Esophagus (tissue), 2 donors: ENCODE measurements around the gene PNMA6E. TPM values are rescaled to one million over a fixed set of nuclear protein-coding genes. Genes with fewer than 3 reads are reported as not detected.

Source experiments
- H3K27ac ChIP-seq, 2 donors: one replicate each; pipeline ENCODE4 v1.5.1; 2013; ENCODE audit warnings: low read depth in 2 of 2, mild to moderate bottlenecking in 2 of 2, inconsistent platforms in 1 of 2, low read length in 1 of 2, moderate library complexity in 1 of 2
- H3K27me3 ChIP-seq, 2 donors: one replicate each; pipeline ENCODE4 v1.6.1; 2013; ENCODE audit warnings: low read length in 2 of 2, control low read depth in 1 of 2, mild to moderate bottlenecking in 1 of 2; ENCODE audit not compliant: insufficient read depth in 2 of 2, control insufficient read depth in 1 of 2
- H3K36me3 ChIP-seq, 2 donors: one replicate each; pipeline ENCODE4 v1.6.1; 2013; ENCODE audit warnings: low read length in 1 of 2; ENCODE audit not compliant: control insufficient read depth in 2 of 2, insufficient read depth in 2 of 2
- H3K4me1 ChIP-seq, 2 donors: one replicate each; pipeline ENCODE4 v1.6.1; 2013; ENCODE audit warnings: low read length in 1 of 2; ENCODE audit not compliant: control insufficient read depth in 2 of 2, insufficient read depth in 2 of 2
- H3K4me3 ChIP-seq, 2 donors: one replicate each; pipeline ENCODE4 v1.5.1; 2013; ENCODE audit warnings: low read length in 2 of 2, mild to moderate bottlenecking in 2 of 2, low read depth in 1 of 2, moderate library complexity in 1 of 2
- H3K9me3 ChIP-seq, 2 donors: one replicate each; pipeline ENCODE4 v1.6.1; 2013; ENCODE audit warnings: mild to moderate bottlenecking in 2 of 2, low read depth in 1 of 2, low read length in 1 of 2, moderate library complexity in 1 of 2; ENCODE audit not compliant: control insufficient read depth in 2 of 2, insufficient read depth in 1 of 2
- WGBS, 2 donors: extraction: QIAGEN DNeasy Blood & Tissue Kit; methylation state at CpG; one replicate each; pipeline ENCODE4 v1.1.7; 2013; 5-methylcytosine and 5-hydroxymethylcytosine counted together
- polyA plus RNA-seq, 2 donors: library from polyadenylated mRNA; stranded (reverse); fragments of 200-250 nt; gene quantifications; one replicate each; pipeline ENCODE4 v1.2.3, GENCODE V29; 2013
- donor health status: healthy with polysubstance abuse.
- donor health status: Bipolar disorder and iron deficiency.

The PNMA6E gene
- polyA plus RNA-seq, 2 donors, result not detected

- Histone ChIP-seq H3K36me3 (no peaks in the 10 kb centered on the region), H3K4me1 (no peaks in the 10 kb centered on the region), H3K27me3 (peaks cover 0 to 7% of the 10 kb centered on the region in 2 donors), H3K9me3 (no peaks in the 10 kb centered on the region), H3K27ac (no peak overlapping the region), H3K4me3 (no peak overlapping the region)
- WGBS, 2 donors, result 94 to 95% methylated on average over 73 to 91 of the region's 91 CpGs
Observed at GRCh38 chrX:153420851-153421599, 19.9 kb upstream of the PNMA6E start.

DNA sequence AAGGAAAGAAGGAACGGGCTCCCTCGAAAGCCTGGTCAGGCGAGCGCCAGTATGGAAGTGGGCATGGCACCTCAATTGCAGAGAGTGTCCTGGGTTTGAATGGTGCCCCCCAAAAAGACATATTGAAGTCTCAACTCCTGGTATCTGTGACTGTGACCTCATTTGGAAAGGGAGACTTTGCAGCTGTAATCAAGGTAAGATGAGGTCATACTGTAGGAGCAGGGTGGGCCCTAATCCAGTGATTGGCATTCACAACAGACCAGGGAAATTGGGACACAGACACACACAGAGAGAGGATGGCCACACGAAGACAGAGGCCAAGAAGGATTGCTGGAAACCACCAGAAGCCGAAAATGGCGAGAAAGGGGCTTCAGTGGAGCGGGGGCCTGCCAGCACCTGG, 16.5 kb upstream of the PNMA6E start:
- no peak overlapping the region for H3K27ac ChIP-seq
- no peak overlapping the region for H3K4me3 ChIP-seq
- no peaks in the 10 kb centered on the region for H3K36me3 ChIP-seq
- no peaks in the 10 kb centered on the region for H3K4me1 ChIP-seq
- peaks cover 0 to 12% of the 10 kb centered on the region in 2 donors for H3K27me3 ChIP-seq
- H3K9me3 ChIP-seq, result no peaks in the 10 kb centered on the region
- WGBS, 2 donors, result 87 to 92% methylated on average over 8 of the region's 8 CpGs

GRCh38 chrX:153416781-153417450, 15.8 kb upstream of the PNMA6E start:
- H3K36me3 ChIP-seq, result no peaks in the 10 kb centered on the region
- no peak overlapping the region for H3K4me3 ChIP-seq
- no peaks in the 10 kb centered on the region for H3K4me1 ChIP-seq
- WGBS, 2 donors, result 50 to 56% methylated on average over 12 of the region's 12 CpGs
- peaks cover 0 to 12% of the 10 kb centered on the region in 2 donors for H3K27me3 ChIP-seq
- no peak overlapping the region for H3K27ac ChIP-seq
- no peaks in the 10 kb centered on the region for H3K9me3 ChIP-seq

- H3K4me1 ChIP-seq, result no peaks in the 10 kb centered on the region
- WGBS, 2 donors, result 67 to 70% methylated on average over 9 of the region's 9 CpGs
- no peak overlapping the region for H3K4me3 ChIP-seq
- H3K36me3 ChIP-seq, result no peaks in the 10 kb centered on the region
- no peak overlapping the region for H3K27ac ChIP-seq
- peaks cover 0 to 4% of the 10 kb centered on the region in 2 donors for H3K9me3 ChIP-seq
- peaks cover 0 to 12% of the 10 kb centered on the region in 2 donors for H3K27me3 ChIP-seq
Observed at GRCh38 chrX:153414856-153415510, 13.8 kb upstream of the PNMA6E start.

DNA sequence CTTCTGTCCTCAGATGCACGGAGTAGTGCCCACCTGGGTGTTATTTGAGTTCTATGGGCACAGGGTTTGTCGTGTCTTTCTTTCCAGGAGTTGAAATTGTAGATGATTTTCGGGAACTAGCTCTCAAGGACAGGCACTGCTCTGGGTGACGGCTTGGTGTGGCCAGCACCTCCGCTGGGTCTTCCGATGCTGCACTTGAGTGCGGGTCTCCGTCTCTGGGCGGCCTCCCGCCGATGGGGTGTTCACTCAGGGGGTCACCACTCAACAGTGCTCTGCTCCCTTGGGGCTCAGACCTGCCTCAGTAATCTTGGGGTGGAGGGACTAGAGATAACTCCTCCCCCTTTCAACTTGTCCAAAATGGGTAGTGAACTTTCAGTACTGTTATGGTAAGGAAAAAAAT, 12.6 kb upstream of the PNMA6E start:
- peaks cover 0 to 12% of the 10 kb centered on the region in 2 donors for H3K27me3 ChIP-seq
- WGBS, 2 donors, result 84 to 89% methylated on average over 11 of the region's 11 CpGs
- no peaks in the 10 kb centered on the region for H3K36me3 ChIP-seq
- H3K9me3 ChIP-seq, result peaks cover 0 to 4% of the 10 kb centered on the region in 2 donors
- no peak overlapping the region for H3K27ac ChIP-seq
- no peak overlapping the region for H3K4me3 ChIP-seq
- H3K4me1 ChIP-seq, result no peaks in the 10 kb centered on the region

DNA sequence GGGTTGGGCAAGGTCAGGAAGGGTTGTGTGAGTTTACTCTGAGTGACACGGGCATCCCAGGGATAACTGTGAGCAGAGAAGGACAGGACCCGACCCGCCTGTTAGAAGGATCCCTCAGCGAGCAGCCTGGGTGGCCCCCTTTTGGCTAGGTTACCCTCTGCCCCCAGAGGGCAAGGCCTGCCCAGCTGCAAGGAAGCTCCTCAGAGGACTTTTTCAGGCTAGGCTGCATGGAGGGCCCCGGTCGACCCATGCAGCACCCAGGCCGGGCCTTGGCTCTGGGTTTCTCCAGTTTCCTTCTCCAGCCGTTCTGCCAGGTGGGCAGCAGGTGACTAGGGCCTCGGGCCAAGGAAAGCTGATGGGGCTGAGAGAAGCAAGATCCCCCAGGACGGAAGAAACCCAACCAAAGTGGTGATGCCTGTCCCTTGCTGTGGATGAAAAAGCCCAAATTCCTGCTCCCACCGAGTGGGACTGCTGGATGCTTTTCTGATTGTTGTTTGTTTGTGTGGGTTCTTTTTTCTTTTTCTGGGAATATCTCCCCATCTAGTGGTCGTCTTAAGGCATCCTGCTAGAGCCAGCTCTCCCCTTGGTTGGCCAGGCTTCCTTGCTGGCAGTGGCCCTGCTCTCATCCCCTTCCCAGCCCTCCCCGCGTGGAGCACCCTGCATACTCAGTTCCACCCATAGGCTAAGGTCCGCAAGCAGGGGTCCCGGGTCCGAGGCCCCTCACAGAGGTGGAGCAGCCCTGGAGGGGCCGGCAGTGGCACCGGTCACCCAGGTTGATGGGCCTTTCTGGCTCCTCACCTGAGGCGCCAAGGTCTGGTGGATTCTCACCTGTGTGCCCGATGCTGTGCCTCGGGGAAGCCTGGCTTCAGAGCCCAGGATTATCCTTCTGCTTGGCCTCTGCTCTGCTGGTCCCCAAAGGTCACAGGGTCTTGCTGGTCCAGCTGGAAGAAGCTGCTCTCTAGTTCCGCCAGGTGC, 11.9 kb upstream of the PNMA6E start:
- H3K27me3 ChIP-seq, result peaks cover 0 to 12% of the 10 kb centered on the region in 2 donors
- peaks cover 0 to 2% of the 10 kb centered on the region in 2 donors for H3K4me1 ChIP-seq
- H3K36me3 ChIP-seq, result no peaks in the 10 kb centered on the region
- H3K4me3 ChIP-seq, result no peak overlapping the region
- H3K27ac ChIP-seq, result no peak overlapping the region
- H3K9me3 ChIP-seq, result peaks cover 0 to 4% of the 10 kb centered on the region in 2 donors
- 66 to 75% methylated on average over 23 of the region's 23 CpGs for WGBS, 2 donors

DNA sequence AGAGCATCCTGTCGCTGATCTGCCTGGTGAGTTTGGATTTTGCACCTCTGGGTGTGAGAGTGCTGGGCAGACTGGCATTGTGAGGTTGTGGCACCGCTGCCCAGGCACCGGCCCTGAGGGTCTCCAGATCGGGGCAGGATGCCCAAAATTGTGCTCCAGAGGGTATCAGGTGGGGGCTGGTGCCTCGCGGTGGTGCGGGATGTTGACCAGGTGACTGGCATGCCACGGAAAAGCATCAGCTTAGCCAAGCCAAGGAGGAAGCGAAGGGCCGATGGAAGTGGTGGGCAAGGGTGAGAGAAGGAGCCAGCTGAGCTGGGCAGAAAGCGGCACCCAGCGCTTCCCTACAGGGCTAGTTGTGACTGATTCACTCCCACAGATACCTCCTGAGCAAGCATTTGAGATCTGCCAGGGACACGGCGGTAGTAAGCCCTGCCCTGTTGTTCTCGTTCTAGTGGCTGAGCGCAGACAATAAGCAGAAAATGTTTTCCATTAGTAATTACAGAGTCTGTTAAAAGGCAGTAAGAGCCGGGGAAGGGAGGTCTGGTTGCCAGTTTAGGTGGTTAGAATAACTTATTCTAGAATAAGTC, 10.9 kb upstream of the PNMA6E start:
- WGBS, 2 donors, result 32 to 53% methylated on average over 17 of the region's 17 CpGs
- peaks cover 0 to 2% of the 10 kb centered on the region in 2 donors for H3K4me1 ChIP-seq
- peaks cover 0 to 4% of the 10 kb centered on the region in 2 donors for H3K9me3 ChIP-seq
- no peaks in the 10 kb centered on the region for H3K36me3 ChIP-seq
- H3K27me3 ChIP-seq, result peaks cover 0 to 12% of the 10 kb centered on the region in 2 donors
- H3K4me3 ChIP-seq, result peak overlapping the region in 1 of 2 donors; percentile 7
- H3K27ac ChIP-seq, result no peak overlapping the region

DNA sequence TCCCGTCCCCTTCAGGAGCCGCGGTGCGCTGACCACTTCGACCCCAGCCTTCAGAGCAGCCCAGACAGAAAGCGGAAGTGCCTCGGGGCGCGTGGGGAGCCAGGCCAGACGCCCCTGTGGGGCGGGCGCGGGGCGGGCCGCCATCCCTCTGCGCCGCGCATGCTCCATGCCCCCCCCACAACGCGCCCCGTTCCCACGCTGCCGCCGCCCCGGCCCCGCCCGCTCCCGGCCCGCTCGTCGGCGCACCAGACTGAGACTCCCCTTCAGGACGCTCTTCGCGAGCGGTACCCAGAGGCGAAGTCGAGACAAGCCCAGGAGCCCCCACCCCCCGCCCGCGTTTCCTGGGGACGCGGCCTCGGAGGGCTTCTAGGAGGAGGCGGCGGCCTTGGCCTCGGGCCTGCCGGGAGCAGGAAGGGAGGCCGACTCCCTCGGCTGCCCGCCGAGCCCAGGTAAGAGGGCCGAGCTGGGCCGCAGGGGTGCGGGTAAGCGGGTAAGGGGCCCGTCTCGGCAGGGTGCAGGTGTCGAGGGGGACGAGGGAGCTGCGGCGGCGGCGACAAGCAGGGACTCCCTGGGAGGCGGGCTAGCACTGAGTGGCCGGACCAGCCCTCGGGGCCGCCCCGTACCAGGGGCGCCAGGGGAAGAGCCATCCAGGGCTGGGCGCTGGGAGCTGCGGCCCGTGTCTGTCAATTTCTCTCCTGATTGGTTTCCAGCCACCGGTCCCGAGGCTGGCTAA, 10.3 kb upstream of the PNMA6E start, which contains the start of gene ZFP92:
Gene ZFP92 (plus strand): TSS at position 218 of the 733 bp plus-strand sequence. CDS start 6,851 bp downstream, outside the sequence.
- Histone ChIP-seq H3K4me3 (peak within 1 kb of the TSS; percentile 30 to 47), H3K27me3 (peaks cover 0 to 9% of the 10 kb centered on the region in 2 donors), H3K36me3 (no peaks in the 10 kb centered on the region), H3K9me3 (peaks cover 0 to 4% of the 10 kb centered on the region in 2 donors), H3K4me1 (peaks cover 0 to 2% of the 10 kb centered on the region in 2 donors), H3K27ac (no peak within 1 kb of the TSS)
- 2 to 30% methylated on average over 68 to 75 of the region's 75 CpGs for WGBS, 2 donors
